Stimulated activated CD8-positive, alpha-beta memory T cell treated with anti-CD3 and anti-CD28 coated beads, Interleukin-7, amount 100 ng/mL, for 24 hours (primary cell): ENCODE results near the gene CERS1.

Experiments
- DNase-seq: peaks from one replicate; pipeline ENCODE4 v3.0.0-alpha.2; 2020; ENCODE audit warnings: low read depth

CERS1 gene

DNA sequence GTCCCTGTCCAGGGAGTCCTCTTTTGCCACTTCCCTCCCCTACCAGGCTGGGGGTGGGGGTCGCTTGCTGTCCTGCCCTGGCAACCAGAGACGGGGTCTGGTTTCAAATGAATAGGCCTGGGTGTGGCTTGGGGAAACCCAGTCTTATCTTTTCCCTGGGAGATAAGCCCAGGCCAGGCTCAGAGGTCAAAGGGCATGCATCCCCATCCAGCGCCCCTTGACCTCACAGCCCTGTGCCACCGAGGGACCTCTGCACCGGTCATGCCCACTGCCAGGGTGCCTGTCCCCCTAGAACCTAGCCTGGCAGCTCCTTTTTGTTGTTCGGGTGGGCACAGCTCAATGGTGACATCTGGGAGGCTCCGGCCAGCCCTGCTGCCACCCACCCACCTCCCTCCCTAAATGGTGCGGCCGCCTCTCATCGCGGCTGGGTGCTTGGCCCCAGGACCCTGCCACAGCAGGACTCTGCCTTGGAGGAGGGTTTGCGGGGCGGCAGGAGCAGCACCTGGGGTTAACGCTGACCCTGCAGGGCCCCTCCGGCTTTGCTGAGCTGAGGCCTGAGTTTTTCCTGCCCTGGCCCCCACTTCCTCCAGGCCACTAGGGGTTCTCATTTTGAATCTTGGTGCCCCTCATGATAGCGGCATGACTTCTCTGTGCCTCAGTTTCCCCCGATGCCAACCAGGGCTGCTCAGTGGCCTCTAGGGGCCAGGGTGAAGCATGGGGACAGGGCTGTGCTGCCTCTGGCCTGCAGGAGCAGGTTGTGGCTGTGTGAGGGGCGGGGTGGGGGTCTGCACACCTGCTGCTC is 2.9 kb upstream of the CERS1 start:
- no peak for DNase-seq

DNA sequence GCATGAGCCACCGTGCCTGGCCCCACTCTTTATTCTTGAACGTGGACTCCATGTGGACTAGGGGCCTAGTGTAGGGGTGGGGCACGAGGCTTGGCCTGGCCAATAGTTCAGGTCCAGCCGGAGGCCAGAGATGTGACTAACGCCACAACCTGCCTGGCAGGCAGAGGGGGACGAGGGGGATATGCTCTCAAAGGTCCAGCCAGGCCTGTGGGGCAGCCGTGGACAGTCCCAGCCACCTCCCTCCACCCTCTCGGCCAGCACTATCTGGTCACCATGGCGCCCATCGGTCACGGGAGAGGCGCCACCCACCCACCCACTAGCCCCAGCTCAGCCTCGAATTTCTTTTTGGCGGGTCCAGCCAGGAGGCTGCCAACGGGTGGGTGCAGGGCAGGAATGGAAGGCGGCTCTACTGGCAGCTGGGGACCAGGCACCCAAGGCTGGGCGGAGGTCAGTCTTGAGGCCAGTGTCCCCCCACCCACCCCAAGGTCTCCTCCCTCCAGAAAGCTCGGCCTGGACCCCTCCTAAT is 2.2 kb upstream of the CERS1 start:
- no peak for DNase-seq

DNA sequence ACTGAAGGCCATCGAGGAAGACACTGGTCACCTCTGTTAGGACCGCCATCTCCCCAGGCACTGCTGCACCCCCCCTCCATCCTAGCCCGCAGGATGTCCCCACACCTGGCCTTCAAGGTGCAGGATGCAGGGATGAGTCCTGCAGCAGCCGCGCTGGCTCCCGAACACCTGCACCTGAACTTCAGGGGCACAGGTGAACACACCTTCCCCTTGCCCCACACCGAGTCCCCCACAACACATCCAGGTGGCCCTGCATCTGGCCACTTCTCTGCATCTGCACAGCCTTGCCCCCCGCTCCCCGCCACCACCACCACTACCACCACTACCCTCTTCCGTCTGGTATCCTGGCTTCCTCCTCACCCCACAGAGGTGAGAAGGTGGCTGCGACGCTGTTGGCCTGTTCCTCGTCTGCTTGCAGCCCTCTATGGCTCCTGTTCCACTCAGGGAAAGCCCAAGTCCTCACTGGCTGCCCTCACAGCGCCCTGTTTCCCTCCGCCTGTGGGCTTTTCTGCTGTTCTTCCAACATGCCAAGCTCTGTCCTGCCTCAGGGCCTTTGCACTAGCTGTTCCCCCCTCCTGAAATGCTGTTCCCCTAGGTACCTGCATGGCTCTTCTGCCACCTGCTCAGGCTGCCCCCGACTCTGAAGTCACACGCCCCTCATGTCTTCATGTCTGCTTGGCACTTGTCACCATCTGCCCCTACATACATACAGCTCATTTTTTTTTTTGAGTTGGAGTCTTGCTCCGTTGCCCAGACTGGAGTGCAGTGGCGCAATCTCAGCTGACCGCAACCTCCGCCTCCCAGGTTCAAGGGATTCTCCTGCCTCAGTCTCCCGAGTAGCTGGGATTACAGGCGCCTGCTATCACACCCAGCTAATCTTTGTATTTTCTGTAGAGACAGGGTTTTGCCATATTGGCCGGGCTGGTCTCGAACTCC is 1.4 kb upstream of the CERS1 start:
- no peak for DNase-seq

DNA sequence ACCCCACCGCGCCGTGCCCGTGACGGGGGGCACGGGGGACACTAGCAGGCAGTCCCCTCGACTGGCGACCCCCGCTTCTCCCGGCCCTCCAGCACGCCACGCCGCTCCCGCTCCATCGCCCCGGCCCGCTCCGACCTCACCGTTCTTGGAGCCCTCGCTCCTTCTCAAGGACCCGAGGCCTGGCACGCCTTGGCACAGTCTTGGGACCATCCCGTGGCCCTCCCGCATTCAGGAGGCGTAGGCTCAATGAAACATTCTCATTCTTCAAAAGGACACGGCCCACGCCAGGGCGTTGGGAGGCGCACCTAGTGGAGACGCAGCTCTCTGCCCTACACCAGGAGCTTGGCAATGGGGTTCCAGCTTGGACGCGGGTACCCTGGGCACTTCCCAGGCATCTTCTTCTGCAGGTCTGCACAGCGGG is 473 bp upstream of the CERS1 start:
- no peak for DNase-seq

DNA sequence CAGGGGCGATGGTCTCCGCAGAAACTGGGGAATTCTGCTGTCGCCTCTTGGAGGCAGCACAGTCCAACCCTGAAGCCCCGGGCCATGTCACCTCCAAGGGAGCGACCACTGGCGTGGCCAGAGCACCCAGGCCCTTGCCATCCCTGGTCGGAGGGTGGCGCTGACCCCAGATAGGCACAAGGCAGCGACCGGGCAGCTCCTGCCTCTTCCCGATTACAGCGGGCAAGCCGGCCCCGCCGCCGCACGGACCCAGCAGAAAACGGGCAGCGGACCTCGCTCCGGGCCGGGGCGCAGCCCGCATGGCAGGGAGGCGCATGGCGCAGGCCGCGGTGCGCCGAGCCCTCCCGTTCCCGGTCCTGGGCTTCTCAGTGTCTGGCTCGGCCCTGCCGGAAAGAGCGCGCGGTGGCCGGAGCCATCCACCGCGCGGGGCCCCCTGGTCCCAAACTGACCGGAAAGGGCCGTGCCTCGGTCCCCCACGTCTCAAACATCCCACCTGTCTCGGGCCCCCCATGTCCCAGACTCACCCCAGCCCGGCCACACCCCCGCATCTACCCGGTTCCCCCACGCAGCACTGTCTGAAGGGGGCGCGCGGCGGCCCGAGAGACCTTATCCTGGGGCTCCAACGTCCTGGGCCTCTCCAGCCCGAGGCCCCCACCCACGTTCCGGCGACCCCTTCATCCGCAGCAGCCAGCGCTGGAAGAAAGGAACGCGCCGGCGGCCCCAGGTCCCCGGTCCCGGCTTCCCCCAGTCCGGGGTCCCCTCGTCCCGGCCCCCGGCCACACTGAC is 727 bp downstream of the CERS1 start:
- DNase-seq, result no peak

DNA sequence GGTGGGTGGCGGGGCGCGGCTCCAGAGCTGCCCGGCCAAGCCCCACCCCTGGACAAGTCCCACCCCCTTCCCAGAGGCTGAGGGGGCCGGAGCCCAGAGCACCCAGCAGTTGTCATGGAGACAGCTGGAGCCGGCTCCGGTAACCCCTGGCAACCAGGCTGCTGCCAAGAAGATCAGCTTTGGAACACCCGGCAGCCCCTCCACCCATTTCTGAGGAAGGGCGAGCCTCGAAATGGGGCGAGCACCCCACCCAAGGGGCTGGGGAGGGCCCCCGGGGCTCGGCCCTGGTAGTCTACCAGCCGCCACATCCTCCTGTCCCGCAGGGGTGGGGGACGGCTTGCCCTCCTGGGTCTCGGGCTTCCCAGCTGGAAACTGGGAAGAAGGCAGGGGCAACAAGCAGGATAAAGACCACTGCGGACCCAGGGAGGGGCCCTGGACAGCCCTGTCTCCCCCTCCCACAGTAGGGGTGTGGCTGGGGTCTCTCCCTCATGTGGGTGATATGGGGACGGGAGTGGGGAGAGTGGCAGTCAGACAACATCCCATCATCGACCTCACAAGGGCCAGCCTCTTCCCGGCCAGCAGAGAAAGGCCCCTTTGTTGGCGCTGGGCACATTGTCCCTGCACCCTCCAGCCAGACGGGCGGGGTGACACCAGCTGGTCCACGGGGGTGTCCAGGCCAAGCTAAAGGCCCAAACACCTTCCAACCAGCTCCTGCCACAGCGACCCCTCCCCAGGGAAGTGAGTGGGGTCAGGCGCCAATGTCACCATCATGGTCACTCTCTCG is 1.5 kb downstream of the CERS1 start:
- no peak for DNase-seq

DNA sequence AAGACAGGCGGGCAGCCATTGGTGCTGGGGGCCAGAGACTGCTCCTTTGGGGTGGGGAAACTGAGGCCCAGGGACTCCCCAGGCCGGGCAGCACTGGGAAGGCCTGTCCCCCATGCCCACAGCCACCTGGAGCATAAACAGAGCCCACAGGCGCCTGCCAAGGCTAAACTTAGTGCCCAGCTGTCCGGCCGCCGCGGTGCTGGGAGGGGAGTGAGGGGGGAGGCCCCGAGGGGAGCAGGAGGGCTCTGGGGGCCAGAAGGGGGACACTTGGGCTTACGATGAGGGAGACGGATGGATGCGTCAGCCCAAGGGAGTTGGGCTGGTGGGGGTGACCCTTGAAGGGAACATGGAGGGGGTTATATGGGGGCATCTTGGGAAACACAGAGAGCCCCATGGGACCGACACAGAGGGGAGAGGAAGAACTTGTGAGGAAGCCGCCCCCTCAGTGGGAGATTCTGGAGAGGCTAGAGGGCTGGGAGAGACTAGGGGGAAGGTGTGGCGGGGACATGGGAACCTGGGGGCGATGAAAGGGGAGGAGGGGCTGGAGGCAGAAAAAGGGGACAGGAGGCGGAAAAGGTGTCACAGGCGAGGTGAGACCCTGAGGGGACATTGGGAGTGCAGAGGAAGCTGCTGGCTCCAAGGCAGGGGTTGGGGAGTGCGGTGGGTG is 2.2 kb downstream of the CERS1 start:
- DNase-seq, result no peak

DNA sequence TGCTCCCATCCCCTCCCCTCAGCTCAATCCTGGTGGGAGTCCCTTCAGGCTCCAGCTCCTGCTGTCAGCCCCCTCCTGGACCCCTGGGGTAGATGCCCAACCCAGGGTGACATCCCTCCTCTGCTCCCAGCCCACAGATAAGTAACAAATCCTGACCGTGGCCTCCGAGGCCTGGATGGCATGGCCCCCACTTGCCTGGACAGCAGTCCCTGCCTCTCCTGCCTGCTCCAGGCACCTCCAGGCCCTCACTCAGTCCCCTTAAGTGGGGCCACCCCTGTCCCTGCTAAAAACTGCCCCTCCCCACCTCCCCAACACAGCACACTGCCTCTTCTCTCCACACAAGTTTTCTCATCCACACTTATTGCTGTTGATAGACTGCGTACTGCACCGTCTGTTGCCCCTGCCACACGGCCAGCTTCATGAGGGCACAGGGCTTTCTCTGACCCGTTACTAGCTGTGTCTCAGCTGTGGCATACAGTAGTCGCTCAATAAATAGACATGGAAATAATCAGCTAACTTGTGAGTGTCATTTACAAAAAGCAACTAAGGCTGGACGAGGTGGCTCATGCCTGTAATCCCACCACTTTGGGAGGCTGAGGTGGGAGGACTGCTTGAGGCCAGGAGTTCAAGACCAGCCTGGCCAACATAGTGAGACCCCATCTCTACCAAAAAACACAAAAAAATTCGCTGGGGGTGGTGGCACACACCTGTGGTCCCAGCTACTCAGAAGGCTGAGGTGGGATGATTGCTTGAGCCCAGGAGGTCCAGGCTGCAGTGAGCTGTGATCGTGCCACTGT is 5.8 kb downstream of the CERS1 start:
- DNase-seq, result no peak

DNA sequence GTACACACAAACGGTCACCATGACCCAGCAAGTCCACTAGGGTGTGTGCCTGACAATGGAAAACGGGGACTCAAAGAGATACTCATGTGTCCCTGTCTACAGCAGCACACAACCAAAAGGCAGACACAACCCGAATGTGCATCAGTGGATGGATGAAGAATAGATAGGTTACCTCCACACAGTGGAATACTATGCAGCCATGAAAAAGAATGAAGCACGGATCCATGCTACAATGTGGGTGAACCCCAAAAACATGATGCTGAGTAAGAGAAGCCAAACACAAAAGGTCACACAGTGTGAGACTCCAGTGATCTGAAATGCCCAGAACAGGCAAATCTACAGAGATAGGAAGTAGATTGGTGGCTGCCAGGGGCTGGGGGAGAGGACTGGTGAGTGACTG is 9.0 kb downstream of the CERS1 start:
- DNase-seq, result no peak

DNA sequence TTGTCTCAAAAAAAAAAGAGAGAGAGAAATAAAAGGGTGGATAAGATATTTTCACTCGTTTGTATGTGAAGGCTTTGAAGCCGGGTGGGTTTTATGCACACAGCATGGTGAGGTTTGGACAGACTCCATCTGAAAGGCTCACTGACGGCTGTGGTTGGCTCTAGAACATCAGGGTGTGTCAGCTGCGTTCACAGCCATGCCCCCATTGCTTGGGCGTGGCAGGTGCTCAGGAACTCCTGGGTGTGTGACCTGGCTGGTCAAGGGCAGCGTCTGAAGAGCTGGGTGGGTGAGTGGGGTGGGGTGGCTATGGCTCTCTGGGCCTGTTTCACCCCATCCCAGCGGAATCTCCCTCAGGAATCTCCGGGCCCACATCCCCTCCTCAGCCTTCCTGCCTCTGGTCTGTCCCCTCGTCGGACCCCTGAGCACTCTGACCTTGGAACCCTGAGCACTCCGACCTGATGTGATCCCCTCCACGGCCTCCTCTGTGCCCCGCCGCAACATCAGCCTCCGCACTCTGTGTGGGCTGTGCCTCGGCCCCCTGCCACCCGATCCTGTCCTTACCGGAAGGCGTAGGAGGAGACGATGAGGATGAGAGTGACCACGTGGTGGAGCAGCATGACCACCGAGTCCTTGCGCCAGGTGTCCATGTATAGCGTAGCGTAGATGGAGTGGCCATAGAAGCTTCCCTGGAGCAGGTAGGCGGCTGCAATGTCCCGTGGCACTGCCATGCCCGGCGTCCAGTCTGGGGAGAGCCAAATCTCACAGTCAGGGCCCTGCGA is 12.2 kb downstream of the CERS1 start:
- DNase-seq, result no peak

DNA sequence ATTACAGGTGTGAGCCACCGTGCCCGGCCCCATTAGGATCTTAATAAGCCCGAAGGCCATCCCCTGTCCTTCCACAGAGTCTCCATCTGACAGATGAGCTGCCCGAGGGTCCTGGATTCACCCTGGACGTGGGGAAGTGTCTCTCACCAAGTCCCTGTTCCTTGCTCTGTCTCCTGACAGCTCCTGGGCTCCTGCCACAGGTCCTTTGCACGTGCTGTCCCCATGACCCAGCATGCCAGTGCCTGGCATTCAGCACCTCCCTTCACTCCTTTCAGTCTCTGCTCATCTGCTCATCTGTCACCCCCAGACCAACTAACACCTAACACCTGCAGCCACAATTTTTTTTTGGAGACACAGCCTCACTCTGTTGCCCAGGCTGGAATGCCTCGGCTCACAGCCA is 14.5 kb downstream of the CERS1 start:
- no peak for DNase-seq

DNA sequence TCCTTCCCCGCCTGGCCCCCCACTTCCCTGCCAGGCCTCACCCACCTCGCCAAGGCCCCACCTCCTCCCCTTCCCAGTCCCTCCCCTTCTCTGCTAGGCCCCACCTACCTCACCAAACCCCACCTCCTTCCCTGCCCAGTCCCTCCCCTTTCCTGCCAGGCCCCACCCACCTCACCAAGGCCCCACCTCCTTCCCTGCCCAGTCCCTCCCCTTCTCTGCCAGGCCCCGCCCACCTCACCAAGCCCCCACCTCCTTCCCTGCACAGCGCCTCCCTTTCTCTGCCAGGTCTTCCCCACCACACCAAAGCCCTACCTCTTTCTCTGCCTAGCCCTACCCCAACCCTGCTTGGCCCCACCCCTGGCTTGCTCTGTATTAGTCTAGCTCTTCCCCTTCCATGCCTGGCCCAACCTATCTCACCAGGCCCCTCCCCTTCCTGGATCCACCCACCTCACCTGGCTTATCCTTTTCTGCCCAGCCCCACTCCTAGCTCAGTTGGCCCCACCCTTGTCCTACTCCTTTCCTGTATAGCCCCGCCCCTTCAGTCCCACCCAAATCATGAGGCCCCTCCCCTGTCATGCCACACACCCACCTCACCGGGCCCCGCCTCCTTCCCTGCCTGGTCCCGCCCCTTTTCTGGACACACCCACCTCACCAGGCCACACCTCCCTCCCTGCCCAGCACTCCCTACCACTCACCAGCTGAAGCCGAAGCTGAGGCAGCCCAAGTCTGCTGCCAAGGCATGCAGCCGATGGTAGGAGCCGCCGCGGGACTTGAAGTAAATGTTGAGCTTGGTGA is 16.2 kb downstream of the CERS1 start:
- DNase-seq, result no peak

DNA sequence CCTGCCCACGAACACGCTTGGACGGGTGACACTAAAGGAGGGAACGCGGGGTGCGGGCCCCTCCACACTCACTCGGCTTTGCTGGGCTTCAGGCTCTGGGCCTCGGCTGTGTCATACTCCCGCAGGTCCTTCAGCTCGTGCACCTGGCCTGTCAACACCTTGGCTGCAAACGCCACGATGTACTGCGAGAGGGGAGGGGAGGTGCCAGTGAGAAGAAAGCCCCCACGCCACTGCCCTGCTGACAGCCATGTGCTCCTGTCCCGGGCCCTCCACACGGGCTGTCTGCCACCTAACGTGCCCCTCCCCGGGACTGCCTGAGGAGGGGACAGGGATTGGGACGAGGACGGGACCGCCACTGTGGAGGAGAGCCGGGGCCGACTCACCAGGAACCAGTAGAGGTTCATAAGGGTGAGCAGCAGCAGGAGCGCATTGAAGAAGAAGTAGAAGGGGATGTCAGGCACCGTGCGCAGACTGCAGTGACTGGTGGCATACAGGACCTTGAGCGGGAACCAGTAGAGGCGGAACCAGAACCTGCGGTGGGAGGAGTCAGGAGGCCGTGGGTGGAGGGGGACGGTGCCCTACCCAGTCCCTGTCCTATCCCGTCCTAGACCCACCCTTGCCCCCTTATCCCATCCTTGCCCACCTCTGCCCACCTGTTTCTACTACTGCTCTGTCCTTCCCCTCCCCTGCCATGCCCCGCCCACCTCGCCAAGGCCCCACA is 16.9 kb downstream of the CERS1 start:
- no peak for DNase-seq

DNA sequence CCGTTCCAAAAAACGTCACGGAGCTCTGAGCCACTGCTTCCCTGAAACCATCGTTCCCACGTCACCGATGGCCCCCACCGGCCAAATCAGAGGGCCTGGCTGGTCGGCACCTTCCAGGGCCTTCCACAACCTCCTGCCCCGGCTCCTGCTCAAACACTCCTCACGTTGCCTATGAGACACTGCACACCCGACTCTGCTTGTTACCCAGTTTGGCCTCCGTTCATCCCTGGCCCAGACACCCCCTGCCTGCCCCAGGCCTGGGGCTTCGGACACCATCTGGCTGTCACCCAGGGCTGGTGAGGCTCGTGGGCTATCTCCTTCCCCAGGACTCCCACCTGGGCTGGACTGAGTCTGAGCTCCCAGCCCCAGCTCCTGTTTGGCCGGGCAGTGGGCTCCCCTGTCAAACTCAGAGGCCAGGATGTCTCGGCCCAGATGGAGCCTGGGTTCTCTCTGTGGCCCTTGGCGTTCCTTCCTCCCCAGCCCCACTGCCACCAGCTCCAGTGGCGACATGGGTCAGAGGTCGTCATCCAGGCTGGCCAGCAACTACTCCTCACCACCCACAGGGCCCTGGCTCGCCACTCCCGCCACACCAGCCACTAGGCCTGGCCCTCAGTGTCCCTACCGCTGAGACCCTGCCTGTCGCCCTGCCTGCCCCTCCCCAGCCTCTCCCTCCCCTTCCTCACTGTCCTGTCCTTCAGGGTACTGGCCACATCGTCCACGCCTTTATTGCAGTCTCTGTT is 17.7 kb downstream of the CERS1 start:
- no peak for DNase-seq

DNA sequence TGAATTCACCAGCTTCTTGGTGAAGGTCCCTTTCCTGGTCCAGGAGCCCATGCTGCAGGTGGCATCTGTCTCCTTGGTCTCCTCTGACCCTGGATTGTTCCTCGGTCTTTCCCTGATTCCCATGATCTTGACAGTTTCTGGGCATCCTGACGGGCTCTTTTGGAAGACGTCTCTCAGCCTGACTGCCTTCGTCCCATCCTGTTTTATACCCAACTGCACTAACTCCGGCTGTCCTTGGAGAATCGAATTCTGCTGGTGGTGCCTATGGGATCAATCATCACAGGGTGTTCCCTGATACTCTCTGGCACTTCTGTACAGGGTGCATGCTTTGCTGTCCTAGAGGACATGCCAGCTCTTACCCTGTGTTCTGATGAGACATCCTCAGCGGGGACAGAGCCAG is 19.1 kb downstream of the CERS1 start:
- DNase-seq, result no peak

DNA sequence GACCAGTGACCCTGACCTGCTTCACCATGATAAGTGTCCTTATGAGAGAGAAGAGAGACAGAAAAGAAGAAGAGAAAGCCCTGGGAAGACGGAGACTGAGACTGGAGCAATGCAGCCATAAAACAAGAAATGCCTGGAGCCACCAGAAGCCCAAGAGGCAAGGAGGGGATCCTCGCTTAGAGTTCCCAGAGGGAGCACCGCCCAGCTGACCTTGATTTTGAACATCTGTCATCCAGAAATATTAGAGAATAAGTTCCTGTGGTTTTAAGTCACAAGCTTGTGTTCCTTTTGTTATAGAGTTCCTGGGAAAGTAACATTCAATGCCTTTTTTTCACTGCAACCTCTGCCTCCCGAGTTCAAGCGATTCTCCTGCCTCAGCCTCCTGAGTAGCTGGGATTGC is 20.2 kb downstream of the CERS1 start:
- no peak for DNase-seq

DNA sequence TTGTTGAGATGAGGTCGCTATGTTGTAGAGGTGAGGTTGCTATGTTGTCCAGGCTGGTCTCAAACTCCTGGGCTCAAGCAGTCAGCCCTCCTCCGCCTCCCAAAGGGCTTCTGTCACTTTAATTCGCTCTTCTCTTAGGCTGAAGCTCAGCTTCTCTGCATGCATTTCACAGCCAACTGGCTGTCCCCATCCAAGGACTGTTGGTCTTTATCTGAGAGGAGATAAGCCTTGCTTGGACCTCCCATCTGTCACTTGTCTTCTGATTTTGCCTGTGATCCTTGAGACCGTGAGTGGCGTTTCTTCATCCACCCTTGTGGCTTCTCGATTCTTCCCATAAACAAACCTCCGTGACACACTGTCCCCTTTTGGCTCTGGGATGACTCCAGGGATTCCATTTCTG is 24.4 kb downstream of the CERS1 start:
- DNase-seq, result no peak
